SK-N-SH (cell line): Measurements from ENCODE around the gene EPB41L4B. TPM values are rescaled to one million over a fixed set of nuclear protein-coding genes. Genes with fewer than 3 reads are reported as not detected.

Experiments
- CTCF ChIA-PET: fragments of 300-600, 350-600 bp; formaldehyde crosslinking; extraction: SDS; loops from one replicate; lab custom pipeline; 2021; lab: Yijun Ruan, JAX
- POLR2A ChIA-PET: fragments of 350-600 bp; sonication (Branson Sonifier 250); formaldehyde crosslinking; extraction: SDS; loops from one replicate; lab custom pipeline; 2020; ENCODE audit warnings: antibody characterized with exemption, inconsistent platforms; lab: Yijun Ruan, JAX
- DNase-seq: peaks from one replicate; pipeline ENCODE4 v3.0.0; 2012
- H2AFZ ChIP-seq: fragments of 200-600 bp; sonication (generic); 2 replicates; pipeline ENCODE4 v1.8.1; 2016; ENCODE audit warnings: antibody characterized with exemption, mild to moderate bottlenecking, low read depth
- H3F3A ChIP-seq: fragments of 200-600 bp; sonication (generic); replicated peaks from 2 replicates; pipeline ENCODE3; 2016; ENCODE audit warnings: antibody characterized with exemption, mild to moderate bottlenecking; ENCODE audit not compliant: insufficient read depth
- H3K27ac ChIP-seq, 2 experiments: fragments of 200-500 bp in 1 of 2; fragments of 200-600 bp in 1 of 2; sonication (Bioruptor generic) in 1 of 2; sonication (generic), shearing (Covaris generic) in 1 of 2; 2 replicates each; pipeline versions ENCODE4 v1.5.1 to v1.6.1; 2014 to 2016; ENCODE audit warnings: low read depth in 2 of 2, inconsistent platforms in 1 of 2, low read length in 1 of 2, mild to moderate bottlenecking in 1 of 2, mixed read lengths in 1 of 2
- H3K27me3 ChIP-seq: fragments of 200-600 bp; sonication (generic), shearing (Covaris generic); 2 replicates; pipeline ENCODE4 v1.6.1; 2016; ENCODE audit warnings: mixed run types; ENCODE audit not compliant: insufficient read depth
- H3K36me3 ChIP-seq, 2 experiments: fragments of 200-500 bp in 1 of 2; fragments of 200-600 bp in 1 of 2; sonication (Bioruptor generic) in 1 of 2; sonication (generic) in 1 of 2; replicated peaks in 1 of 2; 2 replicates each; pipeline versions ENCODE3 to v1.5.1; 2014 to 2016; ENCODE audit warnings: low read length in 1 of 2, mild to moderate bottlenecking in 1 of 2; ENCODE audit not compliant: insufficient read depth in 2 of 2, control insufficient read depth in 1 of 2
- H3K4me1 ChIP-seq, 2 experiments: fragments of 200-500 bp in 1 of 2; fragments of 200-600 bp in 1 of 2; sonication (Bioruptor generic) in 1 of 2; sonication (generic), shearing (Covaris generic) in 1 of 2; 2 replicates each; pipeline versions ENCODE4 v1.5.1 to v1.6.1; 2014 to 2016; ENCODE audit warnings: low read depth in 1 of 2, low read length in 1 of 2, mixed run types in 1 of 2; ENCODE audit not compliant: insufficient read depth in 2 of 2, control insufficient read depth in 1 of 2
- H3K4me2 ChIP-seq: fragments of 200-600 bp; sonication (generic), shearing (Covaris generic); 2 replicates; pipeline ENCODE4 v1.6.1; 2017; ENCODE audit warnings: mixed run types
- H3K4me3 ChIP-seq, 2 experiments: fragments of 200-500 bp in 1 of 2; fragments of 200-600 bp in 1 of 2; sonication (Bioruptor generic) in 1 of 2; sonication (generic), shearing (Covaris generic) in 1 of 2; 2 replicates each; pipeline versions ENCODE4 v1.5.1 to v1.8.1; 2014 to 2016; ENCODE audit warnings: low read depth in 2 of 2, inconsistent platforms in 1 of 2, low read length in 1 of 2, mild to moderate bottlenecking in 1 of 2, mixed read lengths in 1 of 2, moderate library complexity in 1 of 2
- H3K79me2 ChIP-seq: fragments of 200-600 bp; sonication (generic); 2 replicates; pipeline ENCODE4 v1.8.1; 2017; ENCODE audit warnings: mild to moderate bottlenecking; ENCODE audit not compliant: insufficient read depth
- H3K9ac ChIP-seq: fragments of 200-600 bp; sonication (generic); 2 replicates; pipeline ENCODE4 v1.6.1; 2017; ENCODE audit warnings: mixed run types
- H3K9me2 ChIP-seq: fragments of 200-600 bp; sonication (generic); 2 replicates; pipeline ENCODE4 v1.6.1; 2017; ENCODE audit warnings: mixed run types
- H3K9me3 ChIP-seq: fragments of 200-600 bp; sonication (generic); 2 replicates; pipeline ENCODE4 v1.6.1; 2017; ENCODE audit warnings: mixed run types, mild to moderate bottlenecking, moderate library complexity
- H4K20me1 ChIP-seq: fragments of 200-600 bp; sonication (generic); 2 replicates; pipeline ENCODE4 v1.6.1; 2017; ENCODE audit warnings: mild to moderate bottlenecking, mixed run types; ENCODE audit not compliant: insufficient read depth
- CHD2 ChIP-seq: fragments of 150-350 bp; IDR thresholded peaks from 2 replicates; pipeline ENCODE4 v1.6.1; 2018; ENCODE audit warnings: low read length; ENCODE audit not compliant: partially characterized antibody
- ELF1 ChIP-seq: IDR thresholded peaks from 2 replicates; pipeline ENCODE4 v1.4.0; 2012
- EP300 ChIP-seq, 2 experiments: IDR thresholded peaks; 2 replicates each; pipeline versions ENCODE4 v1.4.0 to v1.6.1; 2012; ENCODE audit warnings: borderline replicate concordance in 1 of 2, low read depth in 1 of 2, low read length in 1 of 2
- FOSL2 ChIP-seq: IDR thresholded peaks from 2 replicates; pipeline ENCODE4 v1.4.0; 2012; ENCODE audit warnings: low read depth, mild to moderate bottlenecking, moderate library complexity, borderline replicate concordance
- FOXM1 ChIP-seq: IDR thresholded peaks from 2 replicates; pipeline ENCODE4 v1.4.0; 2012; ENCODE audit warnings: low read depth, mild to moderate bottlenecking
- IRF3 ChIP-seq: fragments of 150-350 bp; IDR thresholded peaks from 2 replicates; pipeline ENCODE4 v1.6.1; 2016; ENCODE audit warnings: mild to moderate bottlenecking, low read depth, low read length
- JUND ChIP-seq: IDR thresholded peaks from 2 replicates; pipeline ENCODE4 v1.4.0; 2012
- MAX ChIP-seq: IDR thresholded peaks from 2 replicates; pipeline ENCODE4 v1.4.0; 2012; ENCODE audit warnings: low read depth
- MEF2A ChIP-seq: IDR thresholded peaks from 2 replicates; pipeline ENCODE4 v1.4.0; 2012; ENCODE audit warnings: low read depth, borderline replicate concordance
- MXI1 ChIP-seq: IDR thresholded peaks from 2 replicates; pipeline ENCODE4 v1.6.1; 2012; ENCODE audit warnings: mild to moderate bottlenecking, low read depth, low read length, improper control_type of control experiment
- PBX3 ChIP-seq: IDR thresholded peaks from 2 replicates; pipeline ENCODE4; 2012
- POLR2AphosphoS5 ChIP-seq: IDR thresholded peaks from 2 replicates; pipeline ENCODE4 v1.6.1; 2012; ENCODE audit warnings: low read depth, low read length
- RAD21 ChIP-seq: IDR thresholded peaks from 2 replicates; pipeline ENCODE4 v1.6.1; 2012; ENCODE audit warnings: mild to moderate bottlenecking, low read length
- RCOR1 ChIP-seq: fragments of 150-350 bp; IDR thresholded peaks from 2 replicates; pipeline ENCODE4 v1.6.1; 2017; ENCODE audit warnings: antibody characterized with exemption, low read length
- RFX5 ChIP-seq: IDR thresholded peaks from 2 replicates; pipeline ENCODE4 v1.6.1; 2012; ENCODE audit warnings: mild to moderate bottlenecking, improper control_type of control experiment, low read length
- SMC3 ChIP-seq: IDR thresholded peaks from 2 replicates; pipeline ENCODE4 v1.6.1; 2012; ENCODE audit warnings: low read depth, low read length, improper control_type of control experiment
- TAF1 ChIP-seq: IDR thresholded peaks from 2 replicates; pipeline ENCODE4 v1.6.1; 2012; ENCODE audit warnings: low read depth, mild to moderate bottlenecking, low read length, moderate library complexity, borderline replicate concordance
- USF1 ChIP-seq: IDR thresholded peaks from 2 replicates; pipeline ENCODE4 v1.4.0; 2012; ENCODE audit warnings: low read depth, borderline replicate concordance
- USF2 ChIP-seq: fragments of 150-350 bp; IDR thresholded peaks from 2 replicates; pipeline ENCODE4 v1.6.1; 2017; ENCODE audit warnings: antibody characterized with exemption, low read length, low read depth, borderline replicate concordance
- ZBTB33 ChIP-seq: IDR thresholded peaks from 2 replicates; pipeline ENCODE4 v1.4.0; 2012; ENCODE audit warnings: low read depth, borderline replicate concordance
- WGBS: methylation state at CpG from one replicate; pipeline ENCODE4 v1.1.6; 2017; ENCODE audit warnings: low lambda C conversion rate; 5-methylcytosine and 5-hydroxymethylcytosine counted together
- polyA plus RNA-seq, 3 experiments: library from polyadenylated mRNA; depleted of rRNA; stranded (reverse); fragments of >200 nt; gene quantifications; 2 replicates each; pipeline ENCODE4 v1.2.3, GENCODE V29; 2012

EPB41L4B gene
- polyA plus RNA-seq, 1 of the 3 experiments (the other 2 are of a cell fraction) = 0.59 TPM

GRCh38 chr9:109269081-109269480, 51.8 kb downstream of the EPB41L4B start:
- Histone ChIP-seq H3K9me3 (peaks cover 4% of the 10 kb centered on the region; the same call in 1 of the 2 replicates), H3K9ac (no peak overlapping the region), H3K27ac (no peak overlapping the region; a peak in 1 of 4 replicates), H3F3A (no peaks in the 10 kb centered on the region), H3K27me3 (no peaks in the 10 kb centered on the region), H2AFZ (no peak overlapping the region), H3K36me3 (no peaks in the 10 kb centered on the region), H3K79me2 (no peaks in the 10 kb centered on the region), H4K20me1 (no peaks in the 10 kb centered on the region), H3K4me3 (no peak overlapping the region), H3K4me2 (no peak overlapping the region), H3K9me2 (no peaks in the 10 kb centered on the region), H3K4me1 (peaks cover 0 to 19% of the 10 kb centered on the region in 2 experiments; a peak in 2 of 4 replicates)
- WGBS = 50% methylated on average over 3 of the region's 3 CpGs
- TF ChIP-seq FOSL2 (no peak), USF1 (no peak), USF2 (no peak), POLR2AphosphoS5 (no peak), RFX5 (no peak)
- no peak for DNase-seq
- ChIA-PET CTCF (interaction anchor here (0.8 to 1.6 kb wide), 3 partner anchors 9 to 38 kb away, joined by 3 to 5 read pairs (median 5); no protein-coding TSS in a partner anchor), POLR2A (interaction anchor here (0.5 to 1.0 kb wide), 2 partner anchors 9 to 156 kb away, joined by 3 read pairs; no protein-coding TSS in a partner anchor)

- no peak for DNase-seq
- TF ChIP-seq RCOR1 (no peak), PBX3 (no peak), MEF2A (no peak), SMC3 (no peak), EP300 (IDR thresholded peaks at IDR 0.05; ENCODE audit: borderline replicate concordance in 1 of 2, low read depth in 1 of 2, low read length in 1 of 2) (no peak), FOXM1 (no peak), ZBTB33 (no peak), RAD21 (no peak), JUND (no peak), FOSL2 (no peak), MAX (no peak), CHD2 (no peak), TAF1 (no peak), MXI1 (no peak), IRF3 (no peak), ELF1 (no peak)
- Histone ChIP-seq H4K20me1 (no peaks in the 10 kb centered on the region), H3F3A (no peaks in the 10 kb centered on the region), H3K4me2 (no peak overlapping the region), H3K27ac (no peak overlapping the region), H3K9ac (no peak overlapping the region), H3K4me3 (no peak overlapping the region), H3K79me2 (no peaks in the 10 kb centered on the region), H2AFZ (no peak overlapping the region), H3K9me3 (peaks cover 4% of the 10 kb centered on the region; the same call in 1 of the 2 replicates), H3K27me3 (no peaks in the 10 kb centered on the region), H3K36me3 (no peaks in the 10 kb centered on the region), H3K4me1 (peaks cover 0 to 19% of the 10 kb centered on the region in 2 experiments; a peak in 2 of 4 replicates), H3K9me2 (no peaks in the 10 kb centered on the region)
- WGBS = 90% methylated on average over 3 of the region's 3 CpGs
- ChIA-PET CTCF (interaction anchor here (1.0 to 1.2 kb wide), 3 partner anchors 18 to 52 kb away, joined by 3 to 4 read pairs (median 4); no protein-coding TSS in a partner anchor), POLR2A (no interaction called here)
These were observed 53.3 kb downstream of the EPB41L4B start for GRCh38 chr9:109267555-109267954.
